Smooth muscle cell of the brain vasculature (primary cell): Measurements from ENCODE around the gene GFER.

Source experiments
- DNase-seq: peaks from one replicate; pipeline ENCODE4 v3.0.0-alpha.2; 2012; ENCODE audit warnings: low read depth, low spot score

Gene GFER

GRCh38 chr16:1974157-1975070, 9.6 kb upstream of the GFER start:
- no peak for DNase-seq

- DNase-seq, result no peak
Measured at GRCh38 chr16:1975432-1976215, 8.4 kb upstream of the GFER start.

- DNase-seq, result no peak
Measured at GRCh38 chr16:1976216-1976520, 7.8 kb upstream of the GFER start.

GRCh38 chr16:1976951-1977874, 6.8 kb upstream of the GFER start:
- no peak for DNase-seq

GRCh38 chr16:1977875-1978268, 6.1 kb upstream of the GFER start:
- DNase-seq, result no peak

GRCh38 chr16:1978476-1979120, 5.4 kb upstream of the GFER start:
- no peak for DNase-seq

- no peak for DNase-seq
Measured at GRCh38 chr16:1979271-1980029, 4.5 kb upstream of the GFER start.

GRCh38 chr16:1980030-1980769, 3.8 kb upstream of the GFER start:
- no peak for DNase-seq

- DNase-seq, result no peak
Measured at GRCh38 chr16:1980770-1981087, 3.3 kb upstream of the GFER start.

GRCh38 chr16:1981398-1981836, 2.6 kb upstream of the GFER start, which contains the start of gene NOXO1:
TSS of gene NOXO1 (minus strand) at chr16:1981469. CDS start at chr16:1981179, 290 bp downstream.
- DNase-seq, result no peak

GRCh38 chr16:1982013-1982433, 2.0 kb upstream of the GFER start:
- no peak for DNase-seq

GRCh38 chr16:1982991-1983543, 926 bp upstream of the GFER start:
- DNase-seq, result no peak

GRCh38 chr16:1984347-1985225, 593 bp downstream of the GFER start:
- DNase-seq, result no peak

GRCh38 chr16:1985466-1986150, 1.6 kb downstream of the GFER start:
- no peak for DNase-seq

- no peak for DNase-seq
Measured at GRCh38 chr16:1987198-1987597, 3.2 kb downstream of the GFER start.

- no peak for DNase-seq
Measured at GRCh38 chr16:1989209-1990100, 5.5 kb downstream of the GFER start, which contains the start of gene SYNGR3. TSS of gene SYNGR3 (plus strand) at chr16:1989970. CDS start at chr16:1990103, 133 bp downstream.

GRCh38 chr16:1990101-1990350, 6.0 kb downstream of the GFER start:
- DNase-seq, result no peak
